A549 (cell line): ENCODE data around the gene EXPH5.

Experiments used
- BHLHE40 ChIP-seq: IDR thresholded peaks from 2 replicates; pipeline ENCODE4 v1.6.1; 2012; ENCODE audit warnings: low read depth, low read length, inconsistent platforms
- CBX8 ChIP-seq: fragments of 200-600 bp; sonication (generic); IDR thresholded peaks from 2 replicates; pipeline ENCODE4 v1.6.1; 2016
- CEBPB ChIP-seq, 2 experiments: fragments of >200 bp in 1 of 2; sonication (Bioruptor Twin) in 1 of 2; formaldehyde crosslinking in 1 of 2; IDR thresholded peaks; 2 replicates each; pipeline ENCODE4 v1.6.1; 2012 to 2016
- EP300 ChIP-seq, 2 experiments: fragments of >200 bp; sonication (Bioruptor Twin); formaldehyde crosslinking; IDR thresholded peaks; 2 replicates in 1 of 2; 3 replicates in 1 of 2; pipeline ENCODE4 v1.6.1; 2016 to 2017
- ESRRA ChIP-seq: fragments of 150-350 bp; IDR thresholded peaks from 2 replicates; pipeline ENCODE4 v1.6.1; 2014; ENCODE audit warnings: mild to moderate bottlenecking, low read length, borderline replicate concordance
- KDM5A ChIP-seq: fragments of 200-600 bp; sonication (generic); IDR thresholded peaks from 2 replicates; pipeline ENCODE4 v1.6.1; 2016; ENCODE audit warnings: antibody characterized with exemption, mild to moderate bottlenecking
- MAFK ChIP-seq: fragments of 450-650 bp; IDR thresholded peaks from 2 replicates; pipeline ENCODE4 v1.6.1; 2014; ENCODE audit not compliant: partially characterized antibody
- POLR2A ChIP-seq: IDR thresholded peaks from 2 replicates; pipeline ENCODE4 v1.6.1; 2012; ENCODE audit warnings: mild to moderate bottlenecking, low read length
- ZSCAN20 ChIP-seq: fragments of 250-450 bp; sonication (Bioruptor Pico); IDR thresholded peaks from 2 replicates; pipeline ENCODE4 v1.8.0; 2022; ENCODE audit warnings: mild to moderate bottlenecking, moderate library complexity
- TF ChIP-seq, protein P1 (sequence below): fragments of >200 bp; sonication (Bioruptor Twin); formaldehyde crosslinking; IDR thresholded peaks from 3 replicates; pipeline ENCODE4 v1.5.1; 2016
- TF ChIP-seq, protein P2 (sequence below): IDR thresholded peaks from 2 replicates; pipeline ENCODE4 v1.6.1; 2012
- TF ChIP-seq, protein P3 (sequence below): fragments of 450-650 bp; IDR thresholded peaks from 2 replicates; pipeline ENCODE4 v1.6.1; 2014; ENCODE audit warnings: antibody characterized with exemption

DNA sequence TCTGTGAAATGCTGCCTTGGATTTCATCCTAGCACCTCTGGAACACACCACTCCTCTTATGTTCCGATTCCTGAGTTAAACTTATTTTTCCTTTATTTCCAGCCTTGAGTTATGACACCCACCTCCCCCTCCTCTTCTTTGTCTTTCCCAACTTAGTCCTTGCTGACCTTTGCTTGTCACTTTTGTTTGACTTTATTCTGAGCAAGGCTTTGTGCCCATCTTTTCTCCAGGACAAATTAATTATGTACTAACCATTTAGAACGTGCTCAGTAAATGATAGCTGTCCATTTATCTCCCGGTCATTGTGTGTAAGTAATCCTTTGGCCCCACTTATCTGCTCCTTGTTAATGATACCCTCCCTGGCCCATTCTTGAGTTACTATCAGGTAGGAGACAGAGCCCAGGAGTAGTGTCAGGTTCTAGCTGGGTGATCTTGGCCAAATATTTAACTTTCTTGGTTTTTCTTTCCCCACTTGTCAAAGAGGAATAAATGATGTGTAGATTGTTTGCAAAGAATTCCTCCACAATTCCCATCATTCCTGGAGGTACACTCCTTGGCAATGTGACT lies 44.2 kb downstream of the EXPH5 start:
- no peak for TF ChIP-seq CEBPB (IDR thresholded peaks at IDR 0.05)
- TF ChIP-seq, protein P1, sequence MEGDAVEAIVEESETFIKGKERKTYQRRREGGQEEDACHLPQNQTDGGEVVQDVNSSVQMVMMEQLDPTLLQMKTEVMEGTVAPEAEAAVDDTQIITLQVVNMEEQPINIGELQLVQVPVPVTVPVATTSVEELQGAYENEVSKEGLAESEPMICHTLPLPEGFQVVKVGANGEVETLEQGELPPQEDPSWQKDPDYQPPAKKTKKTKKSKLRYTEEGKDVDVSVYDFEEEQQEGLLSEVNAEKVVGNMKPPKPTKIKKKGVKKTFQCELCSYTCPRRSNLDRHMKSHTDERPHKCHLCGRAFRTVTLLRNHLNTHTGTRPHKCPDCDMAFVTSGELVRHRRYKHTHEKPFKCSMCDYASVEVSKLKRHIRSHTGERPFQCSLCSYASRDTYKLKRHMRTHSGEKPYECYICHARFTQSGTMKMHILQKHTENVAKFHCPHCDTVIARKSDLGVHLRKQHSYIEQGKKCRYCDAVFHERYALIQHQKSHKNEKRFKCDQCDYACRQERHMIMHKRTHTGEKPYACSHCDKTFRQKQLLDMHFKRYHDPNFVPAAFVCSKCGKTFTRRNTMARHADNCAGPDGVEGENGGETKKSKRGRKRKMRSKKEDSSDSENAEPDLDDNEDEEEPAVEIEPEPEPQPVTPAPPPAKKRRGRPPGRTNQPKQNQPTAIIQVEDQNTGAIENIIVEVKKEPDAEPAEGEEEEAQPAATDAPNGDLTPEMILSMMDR = no peak
- TF ChIP-seq MAFK = no peak
- no peak for TF ChIP-seq POLR2A
- TF ChIP-seq BHLHE40 = no peak
- TF ChIP-seq, protein P2, sequence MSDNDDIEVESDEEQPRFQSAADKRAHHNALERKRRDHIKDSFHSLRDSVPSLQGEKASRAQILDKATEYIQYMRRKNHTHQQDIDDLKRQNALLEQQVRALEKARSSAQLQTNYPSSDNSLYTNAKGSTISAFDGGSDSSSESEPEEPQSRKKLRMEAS = no peak
- TF ChIP-seq KDM5A = no peak
- no peak for TF ChIP-seq EP300 (IDR thresholded peaks at IDR 0.05)
- no peak for TF ChIP-seq ESRRA
- no peak for TF ChIP-seq ZSCAN20 (CRISPR knock-in tag)
- TF ChIP-seq CBX8 = no peak
- TF ChIP-seq, protein P3, sequence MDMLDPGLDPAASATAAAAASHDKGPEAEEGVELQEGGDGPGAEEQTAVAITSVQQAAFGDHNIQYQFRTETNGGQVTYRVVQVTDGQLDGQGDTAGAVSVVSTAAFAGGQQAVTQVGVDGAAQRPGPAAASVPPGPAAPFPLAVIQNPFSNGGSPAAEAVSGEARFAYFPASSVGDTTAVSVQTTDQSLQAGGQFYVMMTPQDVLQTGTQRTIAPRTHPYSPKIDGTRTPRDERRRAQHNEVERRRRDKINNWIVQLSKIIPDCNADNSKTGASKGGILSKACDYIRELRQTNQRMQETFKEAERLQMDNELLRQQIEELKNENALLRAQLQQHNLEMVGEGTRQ = no peak
